CD4-positive, CD25-positive, alpha-beta regulatory T cell (primary cell): Measurements from ENCODE around the gene BUB1. TPM values are rescaled to one million over a fixed set of nuclear protein-coding genes. Genes with fewer than 3 reads are reported as not detected.
"Not testable (repeated sequence)": the region's sequence is repeated elsewhere in the genome, so short reads cannot be mapped to it uniquely, and the experiment has no call there.

Experiments used
- ATAC-seq, 2 donors: fragments of 150-1000 bp; cut with Tn5 transposase; one replicate each; pipeline ENCODE4 v1.10.0; 2021; ENCODE audit warnings: low read depth in 2 of 2, moderate number of reproducible peaks in 2 of 2, moderate library complexity in 1 of 2
- DNase-seq, 3 donors: peaks; one replicate each; pipeline versions ENCODE4 v3.0.0 to v3.0.0-alpha.2; 2012 to 2022; ENCODE audit warnings: mixed read lengths in 1 of 3
- H3K27ac ChIP-seq: one replicate; pipeline ENCODE4 v1.7.0; 2013; ENCODE audit warnings: mild to moderate bottlenecking, low read length; ENCODE audit not compliant: insufficient read depth, poor library complexity, severe bottlenecking
- H3K27me3 ChIP-seq: one replicate; pipeline ENCODE4 v1.7.0; 2013; ENCODE audit warnings: low read length; ENCODE audit not compliant: control insufficient read depth, insufficient read depth
- H3K36me3 ChIP-seq: one replicate; pipeline ENCODE4 v1.7.0; 2013; ENCODE audit warnings: mild to moderate bottlenecking, low read length, moderate library complexity; ENCODE audit not compliant: control insufficient read depth, insufficient read depth
- H3K4me1 ChIP-seq: 2 replicates; pipeline ENCODE4 v1.7.0; 2013; ENCODE audit warnings: mild to moderate bottlenecking, low read length; ENCODE audit not compliant: insufficient read depth, control insufficient read depth, poor library complexity, severe bottlenecking
- H3K4me3 ChIP-seq: one replicate; pipeline ENCODE4 v1.7.0; 2013; ENCODE audit warnings: low read depth, mild to moderate bottlenecking, low read length, moderate library complexity
- H3K9me3 ChIP-seq, 2 experiments: 1 replicate in 1 of 2; 2 replicates in 1 of 2; pipeline ENCODE4 v1.7.0; 2013; ENCODE audit warnings: low read length in 2 of 2, mild to moderate bottlenecking in 1 of 2, moderate library complexity in 1 of 2; ENCODE audit not compliant: control insufficient read depth in 2 of 2
- H3K27ac Mint-ChIP-seq, 3 donors: one replicate each; pipeline ENCODE4 v1.8.0; 2020 to 2022; ENCODE audit warnings: mild to moderate bottlenecking in 3 of 3, mixed read lengths in 3 of 3, moderate library complexity in 2 of 3
- H3K27me3 Mint-ChIP-seq: one replicate; pipeline ENCODE4 v1.8.0; 2022; ENCODE audit warnings: mild to moderate bottlenecking, mixed read lengths
- H3K36me3 Mint-ChIP-seq: one replicate; pipeline ENCODE4 v1.8.0; 2020; ENCODE audit warnings: mixed read lengths
- H3K4me1 Mint-ChIP-seq, 4 donors: one replicate each; pipeline ENCODE4 v1.8.0; 2020 to 2022; ENCODE audit warnings: mixed read lengths in 4 of 4, mild to moderate bottlenecking in 1 of 4
- H3K4me3 Mint-ChIP-seq, 4 donors: one replicate each; pipeline ENCODE4 v1.8.0; 2020 to 2022; ENCODE audit warnings: mild to moderate bottlenecking in 4 of 4, mixed read lengths in 4 of 4, moderate library complexity in 3 of 4
- H3K9me3 Mint-ChIP-seq, 7 donors: one replicate each; pipeline ENCODE4 v1.8.0; 2020 to 2022; ENCODE audit warnings: mixed read lengths in 7 of 7, mild to moderate bottlenecking in 3 of 7, moderate library complexity in 2 of 7
- polyA plus RNA-seq, 4 donors: library from polyadenylated mRNA; unstranded; fragments of 300-500 nt; fragmentation: Illumina TruSeq; gene quantifications; one replicate each; pipeline ENCODE4 v1.2.3, GENCODE V29; 2021
- total RNA-seq: library from RNA; stranded (reverse); gene quantifications from one replicate; pipeline ENCODE4 v1.2.3, GENCODE V29; 2022

The BUB1 gene
- total and polyA plus RNA-seq, 5 donors from 2014 or later, result 3.5 to 11.7 (median 5.5) TPM

GRCh38 chr2:110635949-110636628 is 41.8 kb downstream of the BUB1 start:
- not testable (repeated sequence) for H3K4me3 ChIP-seq, H3K9me3 ChIP-seq, H3K27ac Mint-ChIP-seq, H3K9me3 Mint-ChIP-seq, H3K27me3 Mint-ChIP-seq, ATAC-seq, H3K4me1 ChIP-seq, H3K4me3 Mint-ChIP-seq, DNase-seq, H3K27ac ChIP-seq, H3K36me3 ChIP-seq, H3K27me3 ChIP-seq
- Mint-ChIP-seq H3K4me1 (peaks cover 0 to 13% (median 0%) of the 10 kb centered on the region in 4 donors), H3K36me3 (peaks cover 11% of the 10 kb centered on the region)

GRCh38 chr2:110627348-110627747 is 50.5 kb downstream of the BUB1 start:
- not testable (repeated sequence) for H3K27me3 ChIP-seq, H3K4me1 ChIP-seq, H3K4me1 Mint-ChIP-seq, DNase-seq, H3K9me3 ChIP-seq, H3K36me3 Mint-ChIP-seq, H3K4me3 Mint-ChIP-seq, H3K9me3 Mint-ChIP-seq, H3K4me3 ChIP-seq, H3K36me3 ChIP-seq, ATAC-seq, H3K27me3 Mint-ChIP-seq, H3K27ac ChIP-seq, H3K27ac Mint-ChIP-seq

DNA sequence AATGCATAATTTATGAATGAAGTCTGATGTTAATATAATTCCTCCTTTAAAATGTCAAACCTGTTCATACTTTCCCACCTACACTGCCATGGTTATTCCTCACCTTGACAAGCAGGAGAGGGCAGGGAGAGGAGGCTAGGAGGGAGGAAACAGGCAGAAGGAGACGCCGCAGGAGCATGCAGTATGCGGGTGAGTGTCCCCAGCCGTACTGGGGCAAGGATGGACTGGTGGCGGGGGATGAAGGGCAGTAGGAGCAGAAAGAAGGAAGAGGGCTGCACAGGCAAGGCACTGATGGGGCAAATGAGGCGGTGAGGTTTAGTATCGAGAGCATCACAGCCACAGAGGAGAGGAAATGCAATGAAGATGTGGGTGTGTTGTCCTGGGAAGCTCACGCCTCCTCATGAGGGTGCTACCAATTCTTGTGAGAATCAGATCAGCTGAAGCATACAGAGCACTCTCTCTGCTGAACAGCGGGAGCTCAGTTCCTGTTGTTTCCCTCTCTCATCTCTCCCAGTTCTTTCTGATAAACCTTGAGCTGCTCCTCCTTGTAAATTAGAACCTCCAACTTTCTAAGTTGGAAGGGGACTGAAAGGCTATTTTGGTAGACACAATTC is 58.4 kb downstream of the BUB1 start:
- not testable (repeated sequence) for H3K36me3 ChIP-seq, H3K4me3 Mint-ChIP-seq, H3K4me1 ChIP-seq, H3K27ac ChIP-seq, ATAC-seq, DNase-seq, H3K27me3 Mint-ChIP-seq, H3K4me3 ChIP-seq, H3K36me3 Mint-ChIP-seq, H3K9me3 ChIP-seq, H3K9me3 Mint-ChIP-seq, H3K4me1 Mint-ChIP-seq, H3K27ac Mint-ChIP-seq, H3K27me3 ChIP-seq

GRCh38 chr2:110613927-110614326 is 63.9 kb downstream of the BUB1 start:
- H3K27me3 Mint-ChIP-seq, H3K4me3 ChIP-seq, H3K4me3 Mint-ChIP-seq, H3K4me1 ChIP-seq, H3K27ac ChIP-seq, DNase-seq, H3K36me3 ChIP-seq, H3K27me3 ChIP-seq, H3K9me3 Mint-ChIP-seq, H3K27ac Mint-ChIP-seq, H3K4me1 Mint-ChIP-seq, ATAC-seq, H3K9me3 ChIP-seq, H3K36me3 Mint-ChIP-seq: not testable (repeated sequence)

- H3K4me1 Mint-ChIP-seq, H3K4me1 ChIP-seq, H3K27me3 Mint-ChIP-seq, H3K27ac ChIP-seq, H3K4me3 ChIP-seq, H3K27ac Mint-ChIP-seq, H3K4me3 Mint-ChIP-seq, H3K9me3 ChIP-seq, H3K9me3 Mint-ChIP-seq, H3K27me3 ChIP-seq, H3K36me3 Mint-ChIP-seq, H3K36me3 ChIP-seq: not testable (repeated sequence)
- peak in 1 of 3 donors; percentile 13 for DNase-seq
- peak; percentile 48 to 57 for ATAC-seq
These were observed 67.1 kb downstream of the BUB1 start for GRCh38 chr2:110610613-110611250.

GRCh38 chr2:110609843-110610612 is 67.8 kb downstream of the BUB1 start:
- not testable (repeated sequence) for H3K27me3 ChIP-seq, H3K9me3 ChIP-seq, H3K9me3 Mint-ChIP-seq, H3K36me3 Mint-ChIP-seq, H3K36me3 ChIP-seq, H3K4me3 ChIP-seq, H3K27me3 Mint-ChIP-seq, H3K4me1 ChIP-seq, DNase-seq, H3K4me1 Mint-ChIP-seq, H3K27ac ChIP-seq, H3K4me3 Mint-ChIP-seq, H3K27ac Mint-ChIP-seq
- ATAC-seq, result peak in 1 of 2 donors; percentile 32

DNA sequence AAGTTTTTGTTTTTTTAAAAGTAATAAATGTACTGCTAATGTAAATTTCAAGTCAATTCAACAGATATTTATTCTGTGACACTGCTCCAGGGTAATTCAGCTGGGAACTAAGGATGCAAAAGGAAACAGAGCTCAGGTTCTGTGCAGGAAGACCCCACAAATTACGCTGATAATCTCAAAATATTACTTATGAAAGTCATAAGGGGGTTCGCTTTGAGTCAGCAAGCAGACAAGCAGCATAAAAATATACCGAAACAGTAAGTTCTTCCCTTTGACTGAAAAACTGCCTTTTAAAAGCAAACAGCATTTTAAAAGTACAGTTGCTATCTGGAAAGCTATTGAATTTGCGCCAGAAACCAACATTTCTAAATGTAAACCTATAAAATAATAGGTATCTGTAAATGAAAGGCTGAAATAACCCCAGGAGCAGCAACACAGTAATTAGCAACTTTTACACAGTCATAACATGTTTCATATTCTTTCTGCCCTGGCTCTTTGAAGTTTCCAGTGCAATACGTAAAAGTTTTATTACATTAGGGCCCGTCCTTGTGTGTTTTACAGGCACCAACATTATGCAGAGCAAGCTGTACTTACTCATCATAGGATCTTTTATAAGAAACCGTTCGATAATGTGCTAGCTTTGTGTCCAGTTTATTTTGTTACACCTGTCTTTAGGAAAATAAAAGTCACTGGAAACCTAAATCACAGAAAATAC is 68.9 kb downstream of the BUB1 start:
- not testable (repeated sequence) for DNase-seq, ATAC-seq, H3K27ac ChIP-seq, H3K36me3 ChIP-seq, H3K9me3 ChIP-seq, H3K27ac Mint-ChIP-seq, H3K27me3 Mint-ChIP-seq, H3K4me3 Mint-ChIP-seq, H3K9me3 Mint-ChIP-seq, H3K4me1 Mint-ChIP-seq, H3K27me3 ChIP-seq, H3K4me3 ChIP-seq, H3K4me1 ChIP-seq, H3K36me3 Mint-ChIP-seq
